OCI-LY3 (cell line): ENCODE measurements around the gene TNS4.

Experiments used
- H2AFZ ChIP-seq: fragments of 200-600, 300-600 bp; shearing (Covaris generic); 2 replicates; pipeline ENCODE4 v1.6.0; 2014; ENCODE audit warnings: antibody characterized with exemption, low read depth, low read length
- H3K27ac ChIP-seq: fragments of 200-600, 300-600 bp; sonication (generic); 2 replicates; pipeline ENCODE4 v1.5.1; 2014; ENCODE audit warnings: mild to moderate bottlenecking, low read length, moderate library complexity, mixed read lengths
- H3K27me3 ChIP-seq: fragments of 200-600, 300-600 bp; sonication (generic); 2 replicates; pipeline ENCODE4 v1.6.1; 2014; ENCODE audit warnings: low read depth, low read length, mixed read lengths
- H3K36me3 ChIP-seq: fragments of 200-600, 300-600 bp; sonication (generic); replicated peaks from 2 replicates; pipeline ENCODE3; 2014; ENCODE audit warnings: low read depth, low read length, mixed read lengths
- H3K4me1 ChIP-seq: fragments of 300-600, 200-600 bp; sonication (generic); 2 replicates; pipeline ENCODE4 v1.6.1; 2014; ENCODE audit warnings: low read length, mixed read lengths
- H3K4me2 ChIP-seq: fragments of 200-600, 300-600 bp; sonication (generic); 2 replicates; pipeline ENCODE4 v1.6.1; 2014; ENCODE audit warnings: low read length, mixed read lengths
- H3K4me3 ChIP-seq: fragments of 300-600, 200-600 bp; sonication (generic); 2 replicates; pipeline ENCODE4 v1.5.1; 2014; ENCODE audit warnings: antibody characterized with exemption, mild to moderate bottlenecking, low read length, moderate library complexity
- H3K79me2 ChIP-seq: fragments of 300-600, 200-600 bp; shearing (Covaris generic); 2 replicates; pipeline ENCODE4 v1.6.1; 2014; ENCODE audit warnings: mild to moderate bottlenecking, low read length, mixed read lengths
- H3K9ac ChIP-seq: fragments of 300-600, 200-600 bp; shearing (Covaris generic); 2 replicates; pipeline ENCODE4 v1.6.0; 2014; ENCODE audit warnings: mild to moderate bottlenecking, low read length, moderate library complexity
- H3K9me3 ChIP-seq: fragments of 200-600, 300-600 bp; shearing (Covaris generic); 2 replicates; pipeline ENCODE4 v1.6.1; 2014; ENCODE audit warnings: low read length, mixed read lengths; ENCODE audit not compliant: insufficient read depth
- H4K20me1 ChIP-seq: fragments of 200-600, 300-600 bp; sonication (generic); 2 replicates; pipeline ENCODE4 v1.6.1; 2016; ENCODE audit warnings: low read length, mixed read lengths; ENCODE audit not compliant: insufficient read depth
- CTCF ChIP-seq: fragments of 200-600, 300-600 bp; sonication (generic); IDR thresholded peaks from 2 replicates; pipeline ENCODE4 v1.5.1; 2014; ENCODE audit warnings: antibody characterized with exemption, low read length, low read depth
- EZH2phosphoT487 ChIP-seq: fragments of 200-600 bp; shearing (Covaris generic); IDR thresholded peaks from 2 replicates; pipeline ENCODE4 v1.6.1; 2018; ENCODE audit warnings: antibody characterized with exemption, mixed run types, low read depth

The TNS4 gene

GRCh38 chr17:40482722-40483121 lies 18.7 kb downstream of the TNS4 start:
- H3K4me1 ChIP-seq, result peaks cover 20% of the 10 kb centered on the region
- H3K36me3 ChIP-seq, result no peaks in the 10 kb centered on the region
- no peak overlapping the region for H3K4me2 ChIP-seq
- H3K27me3 ChIP-seq, result peaks cover 17% of the 10 kb centered on the region
- H3K79me2 ChIP-seq, result no peaks in the 10 kb centered on the region
- H4K20me1 ChIP-seq, result no peaks in the 10 kb centered on the region
- H3K9me3 ChIP-seq, result no peaks in the 10 kb centered on the region
- no peak overlapping the region for H3K27ac ChIP-seq
- H2AFZ ChIP-seq, result no peak overlapping the region
- H3K4me3 ChIP-seq, result no peak overlapping the region
- no peak overlapping the region for H3K9ac ChIP-seq
- TF ChIP-seq CTCF, result no peak
- TF ChIP-seq EZH2phosphoT487, result no peak

DNA sequence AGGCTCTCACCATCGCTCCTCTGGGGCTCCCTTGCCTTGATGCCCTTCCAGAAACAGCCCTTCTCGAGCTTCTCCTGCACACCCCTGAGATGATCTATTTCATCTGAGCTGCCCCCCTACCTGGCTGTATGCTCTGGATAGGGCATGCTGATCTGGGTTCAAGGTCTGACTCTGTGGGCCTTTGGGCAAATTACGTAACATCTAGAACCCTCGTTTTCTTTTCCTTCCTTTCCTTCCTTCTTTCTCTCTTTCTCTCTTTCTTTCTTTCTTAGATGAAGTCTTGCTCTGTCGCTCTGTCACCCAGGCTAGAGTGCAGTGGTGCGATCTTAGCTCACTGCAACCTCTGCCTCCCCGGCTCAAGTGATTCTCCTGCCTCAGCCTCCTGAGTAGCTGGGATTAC lies 20.3 kb downstream of the TNS4 start:
- Histone ChIP-seq H3K27ac (no peak overlapping the region), H3K79me2 (no peaks in the 10 kb centered on the region), H4K20me1 (no peaks in the 10 kb centered on the region), H3K4me1 (peaks cover 23% of the 10 kb centered on the region), H3K27me3 (peaks cover 11% of the 10 kb centered on the region), H3K9me3 (no peaks in the 10 kb centered on the region), H3K36me3 (no peaks in the 10 kb centered on the region), H2AFZ (no peak overlapping the region), H3K4me2 (peak overlapping the region; percentile 54; the same call in 1 of the 2 replicates), H3K4me3 (no peak overlapping the region), H3K9ac (no peak overlapping the region)
- no peak for TF ChIP-seq CTCF
- no peak for TF ChIP-seq EZH2phosphoT487

GRCh38 chr17:40480501-40481003 lies 20.9 kb downstream of the TNS4 start:
- no peak for TF ChIP-seq EZH2phosphoT487
- no peak for TF ChIP-seq CTCF
- peak overlapping the region; percentile 91 for H2AFZ ChIP-seq
- peaks cover 6% of the 10 kb centered on the region for H3K27me3 ChIP-seq
- no peaks in the 10 kb centered on the region for H3K9me3 ChIP-seq
- no peaks in the 10 kb centered on the region for H3K36me3 ChIP-seq
- H3K9ac ChIP-seq, result no peak overlapping the region
- H3K4me2 ChIP-seq, result peak overlapping the region; percentile 54
- no peaks in the 10 kb centered on the region for H4K20me1 ChIP-seq
- H3K27ac ChIP-seq, result no peak overlapping the region
- H3K4me3 ChIP-seq, result no peak overlapping the region
- peaks cover 23% of the 10 kb centered on the region for H3K4me1 ChIP-seq
- H3K79me2 ChIP-seq, result no peaks in the 10 kb centered on the region

GRCh38 chr17:40479754-40480480 lies 21.5 kb downstream of the TNS4 start:
- peak overlapping the region; percentile 54 for H3K4me2 ChIP-seq
- no peak overlapping the region for H3K27ac ChIP-seq
- no peak overlapping the region for H3K4me3 ChIP-seq

More at GRCh38 chr17:40479754-40480480, 21.5 kb downstream of the TNS4 start:
- TF ChIP-seq CTCF, result no peak
- TF ChIP-seq EZH2phosphoT487, result no peak
- no peaks in the 10 kb centered on the region for H3K9me3 ChIP-seq
- H3K4me1 ChIP-seq, result peaks cover 23% of the 10 kb centered on the region
- no peaks in the 10 kb centered on the region for H4K20me1 ChIP-seq
- H3K79me2 ChIP-seq, result no peaks in the 10 kb centered on the region
- H3K9ac ChIP-seq, result no peak overlapping the region
- no peaks in the 10 kb centered on the region for H3K36me3 ChIP-seq
- H3K27me3 ChIP-seq, result no peaks in the 10 kb centered on the region
- H2AFZ ChIP-seq, result peak overlapping the region; percentile 91; the same call in 1 of the 2 replicates
